ENCODE measurements around the gene EYA2. TPM values are rescaled to one million over a fixed set of nuclear protein-coding genes. Genes with fewer than 3 reads are reported as not detected.

Gene EYA2
- total RNA-seq, 1 donor from 2014 or later: 15.4 TPM

GRCh38 chr20:47133809-47134456, 239.3 kb downstream of the EYA2 start:
- Histone ChIP-seq H3K27me3 (no peaks in the 10 kb centered on the region), H3K27ac (no peak overlapping the region), H3K9me3 (no peaks in the 10 kb centered on the region), H3K4me1 (no peaks in the 10 kb centered on the region), H3K4me3 (no peak overlapping the region), H3K36me3 (no peaks in the 10 kb centered on the region)
- no peak for DNase-seq (ENCODE audit: low spot score in 2 of 2)
- TF ChIP-seq CTCF (IDR thresholded peaks at IDR 0.05): no peak
- intact Hi-C loops (cut with DNase I): no loop called here

GRCh38 chr20:47136782-47137181, 242.1 kb downstream of the EYA2 start:
- Histone ChIP-seq H3K27ac (no peak overlapping the region), H3K9me3 (no peaks in the 10 kb centered on the region), H3K4me3 (no peak overlapping the region), H3K36me3 (no peaks in the 10 kb centered on the region), H3K4me1 (no peaks in the 10 kb centered on the region), H3K27me3 (no peaks in the 10 kb centered on the region)
- no peak for TF ChIP-seq CTCF (IDR thresholded peaks at IDR 0.05)
- DNase-seq (ENCODE audit: low spot score in 2 of 2): no peak
- intact Hi-C loops (cut with DNase I): no loop called here

- TF ChIP-seq CTCF (IDR thresholded peaks at IDR 0.05): no peak
- H3K4me1 ChIP-seq: no peaks in the 10 kb centered on the region
- H3K27ac ChIP-seq: no peak overlapping the region
- H3K4me3 ChIP-seq: no peak overlapping the region
- H3K9me3 ChIP-seq: no peaks in the 10 kb centered on the region
- no peaks in the 10 kb centered on the region for H3K27me3 ChIP-seq
- no peak for DNase-seq (ENCODE audit: low spot score in 2 of 2)
- intact Hi-C loops (cut with DNase I): no loop called here
- H3K36me3 ChIP-seq: no peaks in the 10 kb centered on the region
Observed at GRCh38 chr20:47137231-47137870, 242.7 kb downstream of the EYA2 start.

GRCh38 chr20:47139934-47140535, 245.4 kb downstream of the EYA2 start:
- Histone ChIP-seq H3K27ac (no peak overlapping the region), H3K9me3 (no peaks in the 10 kb centered on the region), H3K4me1 (no peaks in the 10 kb centered on the region), H3K36me3 (no peaks in the 10 kb centered on the region), H3K4me3 (no peak overlapping the region), H3K27me3 (no peaks in the 10 kb centered on the region)
- intact Hi-C loops (cut with DNase I): no loop called here
- DNase-seq (ENCODE audit: low spot score in 2 of 2): no peak
- TF ChIP-seq CTCF (IDR thresholded peaks at IDR 0.05): no peak

GRCh38 chr20:47141350-47141921, 246.8 kb downstream of the EYA2 start:
- Histone ChIP-seq H3K36me3 (no peaks in the 10 kb centered on the region), H3K4me3 (no peak overlapping the region), H3K27ac (no peak overlapping the region), H3K9me3 (no peaks in the 10 kb centered on the region), H3K27me3 (no peaks in the 10 kb centered on the region), H3K4me1 (no peaks in the 10 kb centered on the region)
- intact Hi-C loops (cut with DNase I): no loop called here
- no peak for DNase-seq (ENCODE audit: low spot score in 2 of 2)
- TF ChIP-seq CTCF (IDR thresholded peaks at IDR 0.05): no peak
